SIG-M5 treated with dmso at 0.1 percent for 504 hours (cell line): ENCODE measurements around the gene WWC2.
"Not testable (repeated sequence)": the region's sequence is repeated elsewhere in the genome, so short reads cannot be mapped to it uniquely, and the experiment has no call there.

Source experiments
- DNase-seq: peaks from one replicate; lab custom pipeline; 2025; ENCODE audit not compliant: unreplicated experiment; lab: John Stamatoyannopoulos, UW

WWC2 gene

DNA sequence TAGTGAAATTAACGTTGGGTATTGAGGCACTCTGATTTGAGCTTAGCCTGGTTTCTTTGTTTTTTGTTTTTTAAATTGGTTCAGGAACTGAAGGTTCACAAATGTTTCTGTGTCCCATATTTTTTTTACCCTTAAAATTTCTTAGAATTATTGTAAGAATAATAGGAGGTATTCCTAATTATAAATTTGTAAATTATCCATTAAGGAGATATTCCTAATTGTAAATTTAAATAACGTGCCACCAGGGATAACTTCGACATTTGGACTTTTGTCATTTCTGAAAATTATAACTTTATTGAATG is 1.2 kb downstream of the WWC2 start:
- DNase-seq = no peak

DNA sequence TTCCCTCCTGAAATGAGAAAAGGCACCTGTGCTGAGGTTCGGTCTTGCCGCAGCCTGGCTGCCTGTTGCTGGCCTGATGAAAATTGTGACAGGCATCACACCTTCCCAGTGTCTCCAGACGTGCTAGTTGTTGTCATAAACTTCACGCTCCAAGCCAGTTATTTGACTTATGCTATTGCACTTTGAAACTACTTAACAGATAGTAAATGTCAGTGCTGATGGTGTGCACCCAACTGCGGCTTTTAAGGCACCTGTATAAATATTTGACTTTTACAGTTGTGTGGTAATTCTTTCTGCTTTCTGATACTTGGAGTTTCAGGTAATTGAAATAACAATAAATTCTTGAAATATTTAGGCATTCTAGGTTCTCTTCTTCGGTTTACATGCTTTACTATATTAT is 1.8 kb downstream of the WWC2 start:
- no peak for DNase-seq

DNA sequence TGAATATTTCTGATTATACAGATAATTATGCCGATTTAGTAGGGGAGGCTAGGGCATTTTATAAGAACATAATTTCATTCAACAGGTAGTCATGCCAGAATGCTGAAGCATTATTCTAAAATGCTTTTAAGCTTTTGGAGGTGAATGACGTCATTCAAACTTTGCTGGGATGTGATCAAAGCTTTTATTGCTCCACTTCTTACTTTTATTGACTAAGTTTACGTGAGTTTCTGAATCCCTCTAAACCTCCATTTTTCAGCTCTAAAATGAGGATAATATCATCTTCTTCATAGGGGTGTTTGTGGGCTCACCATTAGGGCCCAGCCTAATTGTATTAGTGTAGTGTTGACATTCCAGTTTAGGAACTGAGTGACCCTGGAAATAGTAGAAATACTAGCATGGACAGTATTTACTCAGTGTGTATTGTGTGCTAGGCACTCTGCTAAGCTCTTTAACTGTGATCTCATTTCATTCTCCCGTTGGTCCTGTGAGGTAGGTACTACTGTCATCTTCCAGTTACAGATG is 3.0 kb downstream of the WWC2 start:
- DNase-seq = no peak

DNA sequence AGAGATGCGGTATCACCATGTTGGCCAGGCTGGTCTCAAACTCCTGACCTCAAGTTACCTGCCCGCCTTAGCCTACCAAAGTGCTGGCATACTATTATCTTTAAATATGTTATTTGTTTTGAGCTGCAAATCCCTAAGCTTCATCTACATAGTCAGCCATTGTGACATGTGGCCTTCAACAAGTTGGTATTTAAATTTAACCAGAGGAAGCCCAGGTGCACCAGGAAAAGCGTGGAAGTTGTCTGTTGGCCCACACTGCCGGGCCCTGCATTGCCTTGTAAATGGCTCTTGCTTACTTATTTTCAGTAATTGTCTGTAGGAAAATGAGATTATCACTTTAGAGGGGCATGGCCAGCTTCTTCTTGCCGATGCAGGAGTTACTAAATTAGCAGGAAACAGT is 6.0 kb downstream of the WWC2 start:
- no peak for DNase-seq

DNA sequence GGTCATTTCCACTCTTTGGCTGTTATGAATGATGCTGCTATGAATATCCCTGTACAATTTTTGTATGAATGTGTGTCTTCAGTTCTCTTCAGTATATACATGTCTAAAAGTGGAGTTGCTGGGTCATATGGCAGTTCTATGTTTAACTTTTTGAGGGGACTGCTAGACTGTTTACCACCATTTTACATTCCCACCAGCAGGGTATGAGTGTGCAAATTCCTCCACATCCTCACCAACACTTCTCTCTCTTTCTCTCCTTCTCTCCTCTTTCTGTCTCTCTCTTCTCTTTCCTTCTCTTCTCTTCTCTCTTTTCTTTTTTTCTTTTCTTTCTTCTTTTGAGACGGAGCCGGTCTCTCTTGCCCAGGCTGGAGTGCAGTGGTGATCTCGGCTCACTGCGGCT is 7.8 kb downstream of the WWC2 start:
- no peak for DNase-seq

DNA sequence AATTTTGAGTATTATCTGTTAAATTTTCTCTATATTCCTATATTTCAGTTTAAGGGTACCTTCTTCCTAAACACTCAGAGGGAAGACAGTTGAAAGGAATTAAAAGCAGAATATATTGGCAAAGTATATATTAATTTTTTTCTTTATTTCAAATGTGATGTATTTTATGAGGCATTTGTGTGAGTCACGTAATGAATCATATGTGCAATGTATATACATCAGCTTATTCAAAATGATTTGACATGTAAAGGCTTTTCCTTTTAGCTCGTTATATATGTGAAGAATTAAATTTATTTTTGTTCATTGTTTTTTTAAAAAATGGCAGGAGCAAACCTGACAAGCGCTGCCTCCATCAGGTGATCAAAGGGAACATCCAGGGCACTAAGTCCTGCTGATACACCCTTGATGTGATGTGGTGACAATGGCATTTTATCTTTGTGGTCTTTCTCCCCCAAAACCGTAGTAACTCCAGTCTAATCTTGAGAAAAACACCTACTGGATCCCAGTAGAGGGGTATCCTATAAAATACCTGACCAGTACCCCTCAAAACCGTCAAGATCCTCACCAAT is 8.9 kb downstream of the WWC2 start:
- DNase-seq = no peak

DNA sequence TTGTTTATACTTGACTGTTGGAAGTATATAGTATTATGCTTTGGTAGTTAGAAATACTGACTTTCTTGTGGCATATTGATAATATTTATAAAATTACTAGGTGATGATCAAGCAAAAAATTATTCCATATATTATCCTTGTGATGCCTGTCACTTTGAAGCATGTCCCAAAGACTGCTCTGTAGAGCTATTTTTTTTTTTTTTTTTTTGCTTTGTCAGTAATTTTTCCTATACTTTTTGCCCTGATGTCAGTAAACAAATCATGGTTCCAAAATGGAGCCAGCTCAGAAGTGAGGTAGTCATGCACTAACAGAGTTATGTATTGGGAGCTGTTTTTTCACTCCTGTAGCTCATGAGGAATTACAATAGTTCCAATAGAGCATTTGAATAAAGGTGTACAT is 11.2 kb downstream of the WWC2 start:
- DNase-seq = no peak

DNA sequence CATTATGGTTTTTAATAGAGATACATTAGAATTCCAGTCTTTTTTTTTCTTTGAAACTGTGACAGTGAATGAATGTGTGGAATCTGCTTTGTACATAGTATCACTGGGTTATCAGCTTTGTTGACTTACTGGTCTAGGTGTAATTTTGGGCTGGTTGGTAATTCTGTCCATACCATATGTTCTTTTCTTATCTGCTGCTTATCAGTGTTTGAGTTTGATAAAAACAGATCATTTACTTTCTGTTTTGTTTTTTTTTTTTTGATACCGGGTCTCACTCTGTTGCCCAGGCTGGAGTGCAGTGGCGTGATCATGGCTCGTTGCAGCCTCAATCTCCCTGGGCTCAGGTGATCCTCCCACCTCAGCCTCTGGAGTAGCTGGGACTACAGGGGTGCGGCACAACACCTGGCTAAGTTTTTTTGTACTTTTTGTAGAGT is 12.4 kb downstream of the WWC2 start:
- DNase-seq = no peak

DNA sequence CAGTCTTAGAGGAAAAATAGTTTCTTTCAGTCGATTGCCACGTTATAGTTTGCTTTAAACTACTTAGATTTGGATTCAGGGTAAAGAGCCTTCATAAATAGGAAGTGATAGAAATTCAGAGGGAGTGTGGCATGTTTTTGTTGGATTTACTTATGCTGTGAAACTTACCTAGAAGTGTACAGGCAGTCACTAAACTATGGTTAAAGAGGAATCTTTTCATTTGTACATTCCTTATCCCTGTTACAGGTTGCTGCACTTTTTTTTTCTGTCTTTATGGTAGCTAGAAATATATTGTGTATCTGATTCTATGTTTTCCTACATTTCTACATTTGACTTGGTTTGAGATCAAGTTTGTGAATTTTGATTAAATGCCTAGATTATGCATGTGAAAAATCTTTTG is 19.1 kb downstream of the WWC2 start:
- no peak for DNase-seq

DNA sequence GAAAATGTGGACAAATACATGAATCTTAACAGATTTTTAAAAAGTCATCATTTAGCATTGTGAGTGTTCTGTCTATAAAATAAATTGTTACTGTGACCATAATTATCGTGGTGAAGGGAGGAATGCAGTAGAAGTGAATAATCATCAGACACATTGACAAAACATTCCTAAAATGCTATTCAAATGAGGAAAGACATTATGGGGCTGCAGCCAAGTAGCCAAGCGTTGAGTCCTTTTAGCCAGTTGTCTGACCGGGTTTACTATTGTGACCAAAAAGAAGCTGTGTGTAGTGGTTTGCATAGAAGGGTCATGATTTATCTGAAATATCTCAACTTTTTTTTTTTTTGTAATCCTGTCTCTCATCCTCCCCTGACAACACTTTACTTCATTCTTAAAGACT is 19.5 kb downstream of the WWC2 start:
- no peak for DNase-seq

DNA sequence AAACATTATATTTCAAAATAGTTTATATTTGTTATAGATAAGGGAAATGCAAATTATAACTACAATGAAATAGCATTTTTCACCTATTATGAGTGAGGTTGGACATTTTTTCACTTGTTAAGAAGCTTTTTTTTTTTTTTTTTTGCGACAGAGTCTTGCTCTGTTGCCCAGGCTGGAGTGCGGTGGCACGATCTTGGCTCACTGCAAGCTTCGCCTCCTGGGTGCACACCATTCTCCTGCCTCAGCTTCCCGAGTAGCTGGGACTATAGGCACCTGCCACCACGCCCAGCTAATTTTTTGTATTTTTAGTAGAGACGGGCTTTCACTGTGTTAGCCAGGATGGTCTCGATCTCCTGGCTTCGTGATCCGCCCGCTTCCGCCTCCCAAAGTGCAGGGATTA is 22.6 kb downstream of the WWC2 start:
- not testable (repeated sequence) for DNase-seq

DNA sequence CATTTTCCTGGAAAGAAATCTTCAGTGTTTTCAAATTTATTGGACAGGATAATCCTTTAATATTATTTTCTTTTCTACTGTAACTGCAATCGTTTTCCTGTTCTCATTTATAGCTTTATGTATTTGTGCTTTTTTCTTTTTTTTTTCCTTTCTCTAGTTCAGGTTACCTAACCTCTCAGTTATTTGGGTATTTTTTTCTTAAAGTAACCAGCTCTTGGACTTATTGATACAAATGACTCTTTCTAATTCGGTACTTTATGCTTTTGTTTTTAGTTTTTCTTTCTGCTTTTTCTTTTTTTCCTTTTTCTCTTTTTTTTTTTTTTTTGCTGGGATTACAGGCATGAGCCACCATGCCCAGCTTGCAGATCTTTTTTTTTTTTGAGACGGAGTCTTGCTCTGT is 25.2 kb downstream of the WWC2 start:
- DNase-seq = no peak

DNA sequence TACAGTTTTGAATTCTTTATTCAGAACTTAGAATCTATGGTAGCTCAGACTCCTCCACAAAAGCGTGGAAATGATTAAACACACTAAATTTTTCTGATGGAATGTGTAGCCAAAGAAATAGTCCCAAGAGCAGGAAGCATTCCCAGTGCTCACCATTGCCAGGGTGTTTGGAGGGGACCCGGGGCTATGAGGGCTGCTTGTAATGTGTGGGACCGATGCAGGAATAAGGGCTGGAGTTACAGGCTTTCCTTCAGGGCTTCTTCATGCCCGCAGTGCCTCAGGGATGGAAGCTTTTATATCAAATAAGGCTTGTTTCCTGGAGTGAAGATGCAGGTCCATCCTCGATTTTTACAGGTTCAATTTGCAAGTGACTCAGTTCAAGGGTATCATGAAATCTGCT is 25.8 kb downstream of the WWC2 start:
- DNase-seq = no peak

DNA sequence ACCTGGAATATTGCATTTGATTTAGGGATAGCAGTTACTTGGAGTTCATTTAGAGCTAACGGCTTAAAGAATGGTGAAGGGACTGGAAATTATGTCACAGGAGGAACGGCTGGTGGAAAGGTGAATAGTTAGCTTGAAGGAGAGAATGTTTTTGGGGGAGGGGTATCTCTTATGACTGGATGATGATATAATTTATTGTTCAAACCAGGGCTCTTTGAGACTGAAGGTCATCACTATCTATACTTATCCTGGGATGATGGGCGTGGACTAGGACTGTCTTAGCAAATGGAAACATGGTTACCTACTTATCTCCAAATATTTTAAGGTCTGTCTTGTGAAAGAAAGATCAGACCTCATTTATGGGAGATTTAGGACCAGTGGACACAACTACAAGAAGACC is 30.1 kb downstream of the WWC2 start:
- DNase-seq = no peak

DNA sequence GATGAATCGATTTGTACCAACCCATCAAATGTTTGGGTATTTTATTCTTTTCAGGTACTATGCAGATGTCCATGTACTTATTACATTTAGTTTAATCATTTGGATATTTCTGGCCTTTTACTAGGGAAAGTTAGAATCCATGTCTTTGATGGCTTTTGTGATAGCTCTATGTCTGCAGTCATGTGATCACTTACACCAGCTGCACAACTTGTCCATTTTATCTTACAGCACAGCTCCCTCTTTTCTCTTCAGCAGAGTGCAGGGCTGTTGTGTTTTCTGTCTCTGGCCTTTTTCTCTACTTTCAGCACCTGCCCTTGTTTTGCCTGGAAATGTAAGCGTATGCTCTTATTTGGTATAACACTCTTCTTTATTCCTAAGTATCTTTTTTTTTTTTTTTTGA is 30.6 kb downstream of the WWC2 start:
- DNase-seq = no peak

DNA sequence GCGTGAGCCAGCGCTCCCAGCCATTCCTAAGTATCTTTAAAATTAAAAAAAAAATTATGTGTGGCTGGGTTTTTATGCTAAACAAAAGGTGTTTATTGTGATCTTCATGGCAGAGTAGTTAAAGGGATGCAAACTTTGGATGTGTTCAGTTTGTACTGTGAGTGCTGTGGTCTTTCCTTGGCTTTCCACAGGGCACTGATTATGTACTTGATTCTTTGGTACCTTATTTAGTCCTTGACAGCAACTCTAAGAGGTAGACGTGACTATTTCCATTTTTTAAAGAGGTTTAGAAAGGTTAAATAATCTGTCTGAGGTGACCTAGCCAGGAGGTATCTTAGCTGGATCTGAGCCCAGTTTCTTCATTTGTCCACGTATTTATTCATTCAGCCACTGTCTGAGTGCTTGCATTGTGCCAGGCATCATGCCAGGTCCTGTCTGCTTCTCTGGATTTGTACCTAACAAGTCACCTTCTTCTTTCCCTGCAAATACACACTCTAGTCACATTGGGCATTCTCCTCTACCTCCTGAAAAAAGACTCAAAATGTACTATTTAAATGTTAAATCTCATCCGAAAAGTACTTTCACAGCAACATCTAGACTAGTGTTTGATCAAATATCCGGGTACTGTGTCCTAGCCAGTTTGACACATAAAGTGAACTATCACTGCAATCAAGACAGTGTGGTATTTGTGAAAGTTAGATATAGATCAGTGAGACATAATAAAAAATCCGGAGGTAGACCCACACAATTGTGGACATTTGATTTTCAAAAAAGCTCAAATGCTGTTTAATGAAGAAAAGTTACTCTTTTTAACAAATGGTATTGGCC is 31.5 kb downstream of the WWC2 start:
- no peak for DNase-seq

DNA sequence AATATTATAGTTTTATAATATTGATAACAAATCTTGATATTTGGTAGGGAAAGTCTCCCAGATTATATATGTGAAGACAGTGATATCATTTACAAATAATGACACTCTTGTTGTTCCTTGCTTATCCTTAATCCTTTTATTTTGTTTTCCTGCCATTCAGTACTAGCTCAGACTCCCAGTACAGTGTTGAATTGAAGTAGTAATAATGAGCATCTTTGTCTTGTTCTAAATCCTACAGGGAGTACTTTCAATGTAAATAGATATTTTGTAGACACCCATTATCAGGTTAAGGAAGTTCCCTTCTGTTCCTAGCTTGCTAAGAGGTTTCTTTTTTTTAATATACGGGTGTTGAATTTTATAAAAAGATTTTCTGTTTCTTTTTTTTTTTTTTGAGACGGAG is 33.0 kb downstream of the WWC2 start:
- DNase-seq = no peak

DNA sequence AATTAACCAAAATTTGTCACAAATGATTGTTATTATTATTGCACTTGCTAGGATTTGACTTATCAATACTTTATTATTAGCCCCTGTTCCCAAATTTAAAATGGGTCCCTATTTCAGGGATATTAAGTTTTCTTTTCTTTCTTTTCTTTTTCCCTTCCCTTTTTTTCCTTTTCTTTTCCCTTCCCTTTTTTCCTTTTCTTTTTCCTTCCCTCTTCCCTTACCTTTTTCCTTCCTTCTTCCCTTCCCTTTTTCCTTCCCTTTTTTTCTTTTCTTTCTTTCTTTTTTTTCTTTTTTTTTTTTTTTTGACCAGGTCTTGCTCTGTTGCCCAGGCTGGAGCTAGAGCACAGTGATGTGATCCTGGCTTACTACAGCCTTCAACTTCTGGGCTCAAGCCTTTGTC is 33.8 kb downstream of the WWC2 start:
- no peak for DNase-seq

DNA sequence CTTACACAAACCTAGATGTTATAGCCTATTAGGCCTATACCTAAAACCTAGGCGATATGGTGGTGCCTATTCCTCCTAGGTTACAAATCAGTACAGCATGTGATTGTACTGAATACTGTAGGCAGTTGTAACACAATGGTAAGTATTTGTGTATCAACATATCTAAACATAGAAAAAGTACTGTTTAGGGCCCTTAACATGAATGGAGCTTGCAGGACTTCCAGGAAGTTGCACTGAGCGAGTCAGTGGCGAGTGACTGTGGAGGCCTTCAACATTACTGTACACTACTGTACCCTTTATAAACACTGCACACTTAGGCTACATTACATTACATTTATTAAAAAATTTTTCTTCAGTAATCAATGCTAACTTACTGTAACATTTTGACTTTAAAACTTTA is 37.8 kb downstream of the WWC2 start:
- DNase-seq = no peak

DNA sequence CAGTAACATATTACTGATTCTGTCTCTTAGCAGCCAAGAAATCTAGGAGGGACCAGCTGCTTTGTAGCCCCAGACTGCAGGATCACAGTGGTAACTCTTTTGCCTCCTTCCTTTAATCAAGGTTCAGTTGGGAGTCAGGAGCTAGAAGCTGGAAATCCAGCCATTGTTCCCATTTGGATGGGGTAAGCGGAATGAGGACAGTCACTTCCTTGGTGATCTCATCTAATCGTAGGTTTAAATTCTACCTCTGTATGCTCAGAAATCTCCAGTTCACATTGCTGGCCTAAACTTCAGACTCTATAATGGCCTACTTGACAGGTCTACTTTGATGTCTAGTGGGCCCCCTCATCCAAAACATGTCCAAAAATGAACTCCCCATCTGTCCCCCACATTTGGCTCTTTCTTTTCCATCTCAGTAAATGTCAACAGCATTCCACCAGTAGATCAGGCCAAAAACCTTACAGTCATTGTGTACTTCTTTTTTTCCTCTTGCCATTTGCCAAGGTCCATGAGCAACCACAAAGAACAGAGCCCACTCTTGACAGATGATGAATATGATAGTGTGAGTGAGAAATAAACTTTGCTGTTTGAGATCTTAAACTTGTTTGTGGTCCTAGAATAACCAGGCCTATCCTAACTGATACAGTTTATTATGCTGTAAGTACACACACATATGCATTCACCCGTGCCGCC is 40.1 kb downstream of the WWC2 start:
- no peak for DNase-seq

DNA sequence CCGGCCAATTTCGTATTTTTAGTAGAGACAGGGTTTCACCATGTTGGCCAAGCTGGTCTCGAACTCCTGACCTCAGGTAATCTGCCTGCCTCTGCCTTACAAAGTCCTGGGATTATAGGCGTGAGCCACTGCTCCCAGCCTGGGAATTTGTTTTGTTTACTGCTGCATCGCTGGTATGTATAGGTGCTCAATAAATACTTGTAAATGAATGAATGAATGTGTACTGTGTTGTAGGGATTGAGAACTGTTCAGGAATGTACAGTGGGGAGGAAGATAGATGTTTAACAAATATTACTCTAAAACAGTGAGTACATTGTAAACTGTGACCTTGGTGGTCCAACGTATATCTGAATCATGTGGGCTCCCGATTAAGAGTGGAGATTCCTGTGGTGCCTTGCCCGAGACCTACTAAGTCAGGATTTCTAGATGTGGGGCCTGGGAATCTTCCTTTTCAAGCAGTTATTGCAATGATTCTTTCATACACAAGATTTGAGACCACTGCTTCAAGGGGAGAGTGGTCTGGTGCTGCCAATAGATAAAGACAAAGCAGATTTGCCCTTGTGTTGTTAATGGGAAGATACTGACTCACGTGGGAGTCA is 41.0 kb downstream of the WWC2 start:
- DNase-seq = no peak

DNA sequence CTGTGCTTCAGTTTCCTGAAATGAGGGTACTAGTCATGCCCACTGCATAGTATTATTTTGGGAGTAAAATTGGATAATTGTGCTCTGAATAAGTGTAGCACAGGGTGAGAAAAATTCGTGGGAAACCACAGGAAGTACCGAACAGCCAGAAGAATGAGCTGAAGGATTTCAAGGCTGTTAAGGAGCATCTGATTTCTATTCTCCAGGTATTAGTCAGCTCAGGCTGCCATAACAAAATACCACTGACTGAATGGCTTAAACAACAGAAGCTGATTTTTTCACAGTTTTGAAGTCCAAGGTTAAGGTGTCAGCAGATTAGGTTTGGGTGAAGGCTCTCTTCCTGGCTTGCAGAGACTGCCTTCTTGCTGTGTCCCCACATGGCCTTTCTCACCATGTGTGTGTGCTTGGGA is 41.9 kb downstream of the WWC2 start:
- no peak for DNase-seq
